NCI-H1092 (cell line): Measurements from ENCODE around the gene SF3A2.
A peak's percentile ranks its signal among the peaks of the same experiment; 100 is the strongest.
"Not testable (repeated sequence)": the region's sequence is repeated elsewhere in the genome, so short reads cannot be mapped to it uniquely, and the experiment has no call there.

ENCODE experiments used
- DNase-seq: peaks from one replicate; lab custom pipeline; 2025; lab: John Stamatoyannopoulos, UW

SF3A2 gene

GRCh38 chr19:2274931-2275535, 38.4 kb downstream of the SF3A2 start:
- peak; percentile 29 for DNase-seq

- DNase-seq = no peak
Observed at GRCh38 chr19:2275588-2276428, 39.2 kb downstream of the SF3A2 start.

GRCh38 chr19:2276429-2276986, 39.9 kb downstream of the SF3A2 start:
- no peak for DNase-seq

GRCh38 chr19:2277138-2277537, 40.5 kb downstream of the SF3A2 start:
- no peak for DNase-seq

GRCh38 chr19:2278459-2279158, 42.0 kb downstream of the SF3A2 start:
- DNase-seq = no peak

DNA sequence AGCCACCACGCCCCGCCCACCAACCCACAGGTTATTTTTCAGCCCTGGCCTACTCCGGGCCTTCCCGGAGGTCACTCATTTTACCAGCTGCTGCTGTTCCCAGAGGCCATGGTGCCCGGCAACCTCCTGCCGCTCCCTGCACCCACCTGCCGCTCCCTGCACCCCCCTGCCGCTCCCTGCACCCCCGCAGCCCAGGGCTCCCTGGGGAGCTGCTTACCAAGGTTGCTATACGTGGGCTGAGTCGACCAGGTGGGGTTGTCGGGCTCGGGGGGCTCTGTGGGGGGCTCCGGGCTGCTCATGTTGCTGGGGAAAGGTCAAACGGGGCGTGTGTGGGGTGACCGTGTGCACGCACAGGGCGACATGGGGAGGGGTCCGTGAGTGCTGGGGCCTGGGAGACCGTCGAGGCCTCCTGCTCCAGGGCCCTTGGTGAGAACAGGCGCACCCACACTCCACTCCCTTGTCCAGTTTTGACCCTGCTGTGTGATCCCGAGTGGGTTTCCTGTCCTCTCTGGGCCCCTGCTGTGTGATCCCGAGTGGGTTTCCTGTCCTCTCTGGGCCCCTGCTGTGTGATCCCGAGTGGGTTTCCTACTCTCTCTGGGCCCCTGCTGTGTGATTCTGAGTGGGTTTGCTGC, 44.1 kb downstream of the SF3A2 start:
- no peak for DNase-seq

- not testable (repeated sequence) for DNase-seq
Observed at GRCh38 chr19:2281265-2282061, 44.8 kb downstream of the SF3A2 start.

GRCh38 chr19:2282062-2282861, 45.6 kb downstream of the SF3A2 start, which contains the start of gene PEAK3:
PEAK3 (minus strand) TSS chr19:2282175; CDS start chr19:2280931, 1,244 bp downstream.
- no peak for DNase-seq

DNA sequence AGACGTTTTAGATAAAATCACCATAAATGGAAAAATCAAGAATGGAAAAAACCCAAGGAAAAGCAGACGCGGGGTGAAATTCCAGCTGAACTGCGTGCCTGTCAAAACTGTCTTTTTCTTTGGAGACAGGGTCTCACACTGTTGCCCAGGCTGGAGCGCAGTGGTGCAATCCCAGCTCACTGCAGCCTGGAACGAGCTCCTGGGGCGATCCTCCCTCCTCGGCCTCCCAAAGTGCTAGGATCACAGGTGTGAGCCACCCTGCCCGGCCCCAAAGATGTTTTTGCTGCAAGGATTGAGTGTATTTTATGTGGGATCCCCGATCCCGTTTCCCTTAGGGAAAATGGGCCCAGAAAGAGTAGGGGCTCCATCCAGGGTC, 46.2 kb downstream of the SF3A2 start:
- DNase-seq = no peak

GRCh38 chr19:2283835-2284507, 47.3 kb downstream of the SF3A2 start:
- DNase-seq = no peak

- no peak for DNase-seq
Observed at GRCh38 chr19:2286402-2287140, 49.9 kb downstream of the SF3A2 start.

- DNase-seq = no peak
Observed at GRCh38 chr19:2287585-2288337, 51.1 kb downstream of the SF3A2 start.

DNA sequence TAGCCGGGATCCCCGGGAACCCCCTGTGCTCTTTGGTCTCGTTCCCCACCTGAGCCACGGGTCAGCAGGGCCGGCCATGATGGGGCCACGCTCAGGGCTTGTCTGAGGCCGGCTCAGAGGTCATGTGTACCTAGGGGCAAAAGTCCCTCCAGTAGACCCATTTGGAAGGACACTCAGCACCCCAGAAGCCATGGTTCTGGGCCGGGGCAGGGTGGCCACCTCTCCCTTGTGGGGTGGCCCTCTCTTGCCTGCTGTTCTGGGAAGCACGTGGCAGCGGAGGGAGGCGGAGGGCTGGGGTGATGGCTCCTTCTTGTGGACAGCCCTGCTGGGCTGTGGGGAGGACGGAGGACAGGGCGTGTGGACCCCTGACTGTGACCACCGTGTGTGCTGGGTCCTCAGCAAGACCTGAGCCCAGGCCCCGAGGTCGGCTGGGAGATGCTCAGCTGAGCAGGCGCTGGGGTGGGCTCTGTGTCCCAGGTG, 51.8 kb downstream of the SF3A2 start:
- DNase-seq = no peak

GRCh38 chr19:2288818-2289713, 52.4 kb downstream of the SF3A2 start:
- no peak for DNase-seq

DNA sequence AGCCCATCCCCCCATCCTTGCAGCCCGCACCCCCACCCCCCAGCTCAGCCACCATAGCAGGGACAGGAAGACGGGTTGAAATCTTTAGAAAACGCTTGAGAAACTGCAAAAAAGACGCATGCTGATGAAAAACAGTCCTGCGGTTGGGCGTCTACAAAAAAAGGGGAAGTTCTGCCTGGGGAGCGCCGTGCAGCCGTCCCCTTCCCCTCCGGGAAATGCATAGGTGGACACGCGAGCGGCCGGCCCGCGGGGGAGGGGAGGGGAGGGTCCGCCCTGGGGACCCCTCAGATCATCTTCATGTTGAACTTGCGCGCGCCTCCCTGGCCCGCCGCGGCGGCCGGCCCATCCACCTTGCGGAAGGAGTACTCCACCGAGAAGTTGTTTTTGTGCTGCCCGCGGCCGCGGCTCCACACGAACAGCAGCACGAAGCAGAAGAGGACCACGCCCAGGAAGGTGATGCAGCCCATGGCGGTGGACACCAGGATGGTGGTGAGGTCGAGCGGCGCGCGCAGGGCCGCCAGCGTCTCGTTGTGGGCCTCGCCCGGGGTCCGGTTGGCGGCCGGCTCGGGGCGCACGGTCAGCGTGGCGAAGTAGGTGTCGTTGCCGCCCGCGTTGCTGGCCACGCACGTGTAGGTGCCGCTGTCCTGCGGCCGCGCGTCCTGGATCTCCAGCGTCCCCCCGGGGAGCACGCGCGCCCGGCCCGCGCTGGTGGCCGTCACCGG, 53.3 kb downstream of the SF3A2 start:
- DNase-seq = no peak

GRCh38 chr19:2290441-2291184, 54.0 kb downstream of the SF3A2 start:
- DNase-seq = no peak
